ENCODE results near the gene CNTNAP2.

Gene CNTNAP2

GRCh38 chr7:146116521-146117222, at the start of gene CNTNAP2:
Gene CNTNAP2 (plus strand): TSS chr7:146116801. CDS start chr7:146116877, 76 bp downstream.
- DNase-seq, result peak; percentile 68

- peak; percentile 67 for DNase-seq
Measured at GRCh38 chr7:146067880-146068279, 48.7 kb upstream of the CNTNAP2 start.

GRCh38 chr7:146074195-146074765, 42.3 kb upstream of the CNTNAP2 start:
- DNase-seq, result no peak

GRCh38 chr7:146076344-146076743, 40.3 kb upstream of the CNTNAP2 start:
- DNase-seq, result no peak

GRCh38 chr7:146084086-146084485, 32.5 kb upstream of the CNTNAP2 start:
- no peak for DNase-seq

- peak; percentile 19 for DNase-seq
Measured at GRCh38 chr7:146090023-146090645, 26.5 kb upstream of the CNTNAP2 start.

GRCh38 chr7:146094356-146094755, 22.2 kb upstream of the CNTNAP2 start:
- DNase-seq, result no peak

GRCh38 chr7:146096994-146097393, 19.6 kb upstream of the CNTNAP2 start:
- DNase-seq, result no peak

GRCh38 chr7:146106319-146106718, 10.3 kb upstream of the CNTNAP2 start:
- no peak for DNase-seq

- DNase-seq, result no peak
Measured at GRCh38 chr7:146112755-146113154, 3.8 kb upstream of the CNTNAP2 start.

GRCh38 chr7:146115548-146115850, 1.1 kb upstream of the CNTNAP2 start:
- DNase-seq, result no peak

- DNase-seq, result no peak
Measured at GRCh38 chr7:146115851-146116520, 615 bp upstream of the CNTNAP2 start.

- DNase-seq, result no peak
Measured at GRCh38 chr7:146117576-146117975, 975 bp downstream of the CNTNAP2 start.

GRCh38 chr7:146119002-146119401, 2.4 kb downstream of the CNTNAP2 start:
- DNase-seq, result no peak

GRCh38 chr7:146123715-146124114, 7.1 kb downstream of the CNTNAP2 start:
- no peak for DNase-seq

- no peak for DNase-seq
Measured at GRCh38 chr7:146126767-146127509, 10.3 kb downstream of the CNTNAP2 start.

- no peak for DNase-seq
Measured at GRCh38 chr7:146129296-146129695, 12.7 kb downstream of the CNTNAP2 start.

GRCh38 chr7:146129997-146130396, 13.4 kb downstream of the CNTNAP2 start:
- DNase-seq, result no peak

GRCh38 chr7:146131701-146132100, 15.1 kb downstream of the CNTNAP2 start:
- DNase-seq, result no peak

GRCh38 chr7:146136357-146136875, 19.8 kb downstream of the CNTNAP2 start:
- no peak for DNase-seq

GRCh38 chr7:146138926-146139325, 22.3 kb downstream of the CNTNAP2 start:
- no peak for DNase-seq

GRCh38 chr7:146146831-146147486, 30.4 kb downstream of the CNTNAP2 start:
- DNase-seq, result no peak
